ENCODE data around the gene TIFAB.
A peak's percentile ranks its signal among the peaks of the same experiment; 100 is the strongest.

TIFAB gene

DNA sequence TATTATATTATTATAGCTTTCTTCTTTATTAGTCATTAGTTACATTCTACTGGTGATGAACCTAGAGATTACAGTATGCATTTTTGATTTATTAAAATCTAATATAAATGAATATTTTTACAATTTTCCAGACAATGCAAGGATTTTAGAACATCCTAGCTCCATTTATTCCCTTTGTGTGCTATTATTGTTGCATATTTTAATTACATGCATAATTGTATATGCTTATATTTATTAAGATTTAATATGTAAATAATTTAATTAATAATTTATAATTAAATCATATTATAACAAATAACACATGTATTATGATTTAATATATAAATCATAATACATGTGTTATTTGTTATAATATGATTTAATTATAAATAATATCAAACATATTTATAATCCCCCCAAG, 29.7 kb downstream of the TIFAB start:
- no peak for DNase-seq

DNA sequence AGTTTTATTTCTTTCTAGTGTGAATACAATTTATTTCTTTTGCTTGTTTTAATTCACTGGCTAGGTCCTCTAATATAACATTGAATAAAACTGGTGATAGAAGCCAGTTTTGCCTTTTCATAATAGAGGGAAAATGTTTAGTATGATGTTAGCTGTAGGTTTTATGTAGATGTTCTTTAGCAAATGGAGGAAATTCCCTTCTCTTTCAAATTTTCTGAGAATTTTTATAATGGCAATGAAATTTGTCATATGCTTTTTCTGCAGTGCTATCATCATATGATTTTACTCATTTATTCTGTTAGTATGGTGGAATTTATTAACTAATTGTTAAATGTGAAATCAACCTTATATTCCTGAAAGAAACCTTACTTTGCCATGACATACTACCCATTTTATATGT, 35.1 kb downstream of the TIFAB start:
- no peak for DNase-seq

DNA sequence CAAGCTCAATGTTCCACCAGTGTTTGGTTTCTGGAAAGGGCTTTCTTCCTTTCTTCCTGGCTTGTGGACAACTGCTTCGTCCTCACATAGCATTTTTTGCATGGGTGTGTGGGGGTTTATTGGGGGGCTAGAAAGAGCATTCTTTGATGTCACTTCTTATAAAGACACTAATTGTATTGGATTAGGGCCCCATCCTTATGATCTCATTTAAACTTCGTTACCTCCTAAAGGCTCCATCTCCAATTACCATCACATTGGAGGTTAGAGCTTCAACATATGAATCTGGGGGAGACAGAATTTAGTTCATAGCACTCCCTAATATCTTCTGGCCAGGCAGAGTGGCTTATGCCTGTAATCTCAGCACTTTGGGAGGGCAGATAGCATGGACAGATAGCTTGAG, 47.1 kb downstream of the TIFAB start:
- no peak for DNase-seq

DNA sequence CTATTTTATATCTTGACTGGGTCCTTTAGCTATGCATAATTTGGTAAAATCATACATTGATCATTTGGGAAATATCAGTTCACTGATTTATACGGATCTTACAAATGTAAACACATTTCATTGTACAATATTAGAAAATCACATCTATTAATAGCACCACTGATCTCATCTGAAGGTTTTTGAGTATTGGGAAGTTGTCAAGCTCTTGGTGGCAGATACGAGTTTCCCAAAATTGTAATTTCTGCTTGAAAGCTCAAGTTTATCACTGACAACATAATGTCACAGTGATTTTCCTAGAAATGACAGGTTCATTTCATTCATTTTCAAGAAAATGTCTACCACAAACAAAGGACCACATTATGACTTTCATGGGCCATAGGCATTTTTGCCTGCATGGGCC, 50.1 kb downstream of the TIFAB start:
- DNase-seq: no peak

GRCh38 chr5:135400866-135401265, 51.3 kb downstream of the TIFAB start:
- DNase-seq: peak; percentile 22

DNA sequence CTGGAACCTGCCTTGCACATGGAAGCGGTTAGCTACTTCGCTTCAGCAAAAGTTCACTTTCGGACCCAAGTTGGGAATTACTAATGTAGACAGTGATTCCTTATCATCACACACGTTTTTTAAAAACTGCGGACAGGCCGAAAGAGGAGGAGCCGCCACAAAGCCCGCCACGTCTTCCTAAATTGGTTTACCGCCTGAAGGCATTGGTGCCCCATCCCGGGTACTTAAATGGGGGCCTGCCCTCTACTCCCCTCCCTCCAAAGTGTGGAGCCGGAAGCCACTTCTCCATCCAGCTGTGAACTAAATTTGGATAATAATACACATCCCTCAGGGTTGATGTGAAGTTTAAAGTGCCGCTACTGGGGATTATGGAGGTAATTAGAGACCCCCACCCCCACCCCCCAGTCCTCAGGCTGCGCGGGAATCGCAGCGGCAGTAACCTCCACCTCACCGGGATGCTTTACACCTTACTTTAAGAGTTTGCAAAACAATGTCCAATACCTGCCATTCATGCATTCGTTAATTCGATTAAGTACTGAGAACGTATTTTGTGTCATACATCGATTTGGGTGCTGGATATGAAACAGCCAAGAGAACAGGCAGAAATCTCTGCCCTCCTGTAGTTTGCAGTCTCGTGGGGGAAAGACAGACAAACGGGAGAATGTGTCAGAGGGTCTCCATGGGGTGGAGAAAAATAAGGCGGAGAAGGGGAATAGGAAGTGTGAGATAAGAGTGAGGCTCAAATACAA, 52.2 kb downstream of the TIFAB start:
- DNase-seq: no peak

GRCh38 chr5:135398855-135399793, 53.0 kb downstream of the TIFAB start, which contains the start of gene MACROH2A1:
MACROH2A1 (minus strand) TSS chr5:135399231; CDS start chr5:135389093, 10,138 bp downstream.
- peak; percentile 83 for DNase-seq

DNA sequence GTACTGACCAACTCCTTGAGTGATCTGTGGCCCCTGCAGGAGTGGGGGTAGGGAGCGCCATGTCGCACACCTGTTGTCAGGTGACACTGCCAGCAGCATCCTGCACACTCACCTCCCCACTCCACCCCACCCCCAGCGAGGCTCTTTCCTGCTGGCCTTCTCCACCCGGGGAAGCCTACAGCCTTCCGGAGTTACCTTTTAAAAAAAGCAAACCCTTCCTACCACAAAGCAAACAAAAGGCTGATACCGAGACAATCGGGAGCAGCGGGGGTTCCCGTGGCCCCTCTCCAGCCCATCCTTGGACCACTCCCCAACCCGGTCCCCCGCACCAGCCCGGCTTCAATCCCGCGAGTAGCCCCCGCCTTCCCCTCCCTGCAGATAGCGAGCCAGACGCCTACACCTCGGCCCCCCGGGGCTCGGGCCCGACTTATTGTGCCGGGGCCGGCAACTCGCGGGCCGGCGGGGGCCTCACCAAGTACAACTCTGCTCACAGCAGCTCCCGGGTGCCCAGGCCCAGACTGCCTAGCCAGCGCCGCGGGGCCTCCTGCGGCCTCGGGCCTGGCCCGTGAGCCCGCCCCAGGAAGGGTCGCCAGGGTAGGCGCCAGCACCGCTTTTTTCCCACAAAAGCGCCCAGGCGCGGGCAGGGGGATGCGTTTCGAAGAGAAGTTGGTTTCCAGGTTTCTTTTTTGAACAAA, 53.8 kb downstream of the TIFAB start:
- DNase-seq: peak; percentile 90

Data from NCI-H146 (cell line).